Measurements from ENCODE around the gene CRYGD.
"Not testable (repeated sequence)": the region's sequence is repeated elsewhere in the genome, so short reads cannot be mapped to it uniquely, and the experiment has no call there.

The CRYGD gene

GRCh38 chr2:208129744-208130711 lies 5.7 kb upstream of the CRYGD start, which contains the start of gene CRYGC:
Gene CRYGC, minus strand, starts transcription at chr2:208129828. Its CDS starts 36 bp downstream, at chr2:208129792.
- DNase-seq (ENCODE audit: low spot score): no peak

DNA sequence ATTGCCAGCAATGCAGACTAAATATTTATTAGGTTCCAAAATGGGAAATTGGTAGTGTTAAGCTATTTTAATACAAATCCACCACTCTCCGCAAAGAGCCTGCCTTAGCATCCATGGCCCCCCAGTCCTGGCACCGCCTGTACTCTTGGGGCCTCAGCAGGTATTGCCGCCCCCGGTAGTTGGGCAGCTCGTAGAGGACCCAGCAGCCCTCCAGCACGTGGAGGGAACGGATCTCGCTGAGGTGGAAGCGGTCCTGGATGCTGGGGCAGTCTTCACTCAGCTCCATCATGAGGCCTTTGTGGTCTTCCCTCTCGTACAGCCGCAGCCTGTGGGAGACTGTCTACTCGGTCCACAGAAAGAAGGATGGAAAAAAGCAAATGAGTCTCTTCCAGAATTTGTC lies 3.8 kb upstream of the CRYGD start:
- DNase-seq (ENCODE audit: low spot score): no peak

DNA sequence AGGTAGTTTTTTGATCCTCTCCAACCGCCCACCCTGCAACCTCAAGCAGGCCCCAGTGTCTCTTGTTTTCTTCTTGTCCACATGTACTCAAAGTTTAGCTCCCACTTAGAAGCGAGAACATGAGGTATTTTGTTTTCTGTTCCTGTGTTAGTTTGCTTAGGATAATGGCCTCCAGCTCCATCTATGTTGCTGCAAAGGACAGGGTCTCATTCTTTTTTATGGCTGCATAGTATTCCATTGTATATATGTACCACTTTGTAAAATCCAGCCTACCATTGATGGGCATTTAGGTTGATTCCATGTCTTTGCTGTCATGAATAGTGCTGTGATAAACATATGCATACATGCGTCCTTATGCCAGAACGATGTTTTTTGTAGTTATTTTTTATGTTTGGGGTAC lies 2.8 kb upstream of the CRYGD start:
- DNase-seq (ENCODE audit: low spot score): no peak

DNA sequence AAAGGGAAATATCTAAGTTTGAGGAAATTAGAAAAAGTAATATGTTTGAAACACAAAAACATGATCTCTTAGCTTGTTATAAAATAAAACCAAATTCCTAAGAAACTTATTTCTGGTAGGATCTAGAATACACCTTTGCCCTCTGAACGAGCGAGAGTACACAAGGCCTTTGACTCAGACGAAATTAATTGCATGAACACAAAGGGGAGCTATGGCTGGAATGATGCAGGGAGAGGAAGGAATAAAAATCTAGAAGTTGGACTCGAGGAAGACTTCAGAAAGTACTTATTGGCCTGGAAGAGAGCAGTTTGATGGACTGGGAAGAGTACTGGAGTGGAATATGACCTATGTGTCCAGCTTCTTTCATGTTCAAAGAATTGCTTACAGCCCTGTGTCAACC lies 927 bp upstream of the CRYGD start:
- DNase-seq (ENCODE audit: low spot score): no peak

- DNase-seq (ENCODE audit: low spot score): no peak
Measured at GRCh38 chr2:208122248-208122647, 2.1 kb downstream of the CRYGD start.

GRCh38 chr2:208118918-208119317 lies 5.4 kb downstream of the CRYGD start:
- no peak for DNase-seq (ENCODE audit: low spot score)

- DNase-seq (ENCODE audit: low spot score): not testable (repeated sequence)
Measured at GRCh38 chr2:208117390-208117789, 6.9 kb downstream of the CRYGD start.

GRCh38 chr2:208112969-208113368 lies 11.4 kb downstream of the CRYGD start:
- no peak for DNase-seq (ENCODE audit: low spot score)

DNA sequence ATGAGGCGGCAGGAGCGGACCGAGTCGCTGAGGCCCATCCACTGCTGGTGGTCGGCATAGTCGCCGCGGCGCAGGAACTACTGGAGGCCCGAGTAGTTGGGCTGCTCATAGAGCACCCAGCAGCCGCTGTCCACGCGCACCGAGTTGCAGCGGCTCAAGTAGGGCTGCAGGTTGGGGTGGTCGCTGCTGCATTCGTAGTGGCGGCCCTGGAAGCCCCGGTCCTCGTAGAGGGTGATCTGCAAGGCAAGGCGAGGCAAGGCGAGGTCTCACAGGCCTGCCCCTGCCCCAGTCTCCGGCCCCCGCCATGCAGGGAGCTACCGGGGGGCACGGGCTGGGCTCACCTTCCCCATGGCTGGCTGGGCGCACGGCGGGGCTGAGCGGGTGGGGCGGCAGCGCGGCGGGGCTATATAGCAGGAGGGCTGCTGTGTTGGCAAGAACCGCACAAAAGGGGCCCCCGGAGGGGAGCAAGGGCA lies 12.0 kb downstream of the CRYGD start:
- DNase-seq (ENCODE audit: low spot score): not testable (repeated sequence)

- no peak for DNase-seq (ENCODE audit: low spot score)
Measured at GRCh38 chr2:208103616-208104015, 20.7 kb downstream of the CRYGD start.

DNA sequence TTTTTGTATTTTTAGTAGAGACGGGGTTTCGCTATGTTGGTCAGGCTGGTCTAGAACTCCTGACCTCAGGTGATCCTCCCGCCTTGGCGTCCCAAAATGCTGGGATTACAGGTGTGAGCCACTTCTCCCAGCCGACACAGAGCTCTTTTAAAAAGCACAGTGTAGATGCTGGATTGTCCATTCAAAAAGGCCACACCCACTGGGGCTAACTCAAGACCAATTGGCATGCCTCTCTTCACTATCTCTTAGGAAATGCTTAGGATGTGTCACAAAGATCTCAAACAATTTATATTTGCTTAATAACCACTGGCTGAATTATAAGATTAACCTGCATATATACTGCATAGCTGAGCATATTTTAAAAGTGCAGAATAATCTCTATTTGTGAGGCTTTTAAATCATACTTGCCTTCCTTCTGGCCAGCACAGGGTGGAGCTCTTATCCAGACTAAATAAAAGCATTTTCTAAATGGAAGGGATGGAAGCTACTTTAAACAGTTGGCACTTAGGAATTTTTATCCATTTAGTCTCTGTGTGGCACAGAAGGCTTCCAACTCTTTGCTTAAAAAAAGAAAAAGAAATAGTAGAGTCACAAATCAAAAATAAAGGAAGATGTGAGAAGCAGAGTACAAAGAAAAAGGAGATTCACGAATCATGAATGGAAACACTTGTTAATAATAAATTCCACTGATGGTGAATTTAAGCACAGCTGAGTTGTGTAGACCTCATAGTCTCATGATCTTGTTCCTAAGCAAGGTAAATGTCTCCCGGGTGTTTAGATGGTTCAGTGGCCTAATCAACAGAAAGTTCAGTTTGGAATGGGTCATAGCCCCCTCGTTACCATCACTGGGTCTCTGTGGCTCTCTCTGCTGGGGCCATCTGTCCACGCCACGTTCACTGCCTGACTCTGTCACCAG lies 22.4 kb downstream of the CRYGD start:
- no peak for DNase-seq (ENCODE audit: low spot score)

DNA sequence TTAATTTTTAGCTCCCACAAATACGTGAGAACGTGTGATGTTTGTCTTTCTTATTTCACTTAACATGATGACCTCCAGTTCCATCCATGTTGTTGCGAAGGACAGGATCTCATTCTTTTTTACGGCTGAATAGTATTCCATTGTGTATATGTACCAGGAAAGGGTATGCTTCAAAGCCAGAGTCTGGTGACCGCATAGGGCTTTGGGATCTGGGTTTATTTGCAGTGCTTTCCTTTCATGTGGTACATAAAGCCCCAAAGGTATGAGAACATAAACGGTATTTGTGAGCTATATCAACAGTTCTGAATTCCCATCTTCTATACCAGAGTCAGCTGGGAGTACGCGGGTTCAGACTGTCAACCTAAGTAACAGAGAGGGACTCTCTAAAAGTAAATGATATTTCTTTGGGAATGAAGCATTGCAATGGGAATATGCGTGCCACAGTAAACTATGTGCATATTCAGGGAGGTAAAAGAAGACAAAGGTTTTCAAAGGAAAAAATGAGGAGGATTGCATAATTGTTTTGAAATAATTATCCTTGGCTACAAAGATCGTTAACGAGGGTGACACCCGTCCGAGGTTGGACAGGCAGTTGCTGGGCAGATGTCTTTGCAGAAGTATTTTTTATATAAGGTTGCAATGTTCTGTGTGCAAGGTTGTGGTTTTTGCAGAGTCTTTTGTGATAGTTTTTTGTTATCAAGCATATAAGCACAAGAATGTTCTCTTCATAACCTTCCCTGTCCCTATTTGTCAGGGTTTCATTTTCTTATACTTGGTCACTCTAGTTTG lies 24.4 kb downstream of the CRYGD start:
- no peak for DNase-seq (ENCODE audit: low spot score)

DNA sequence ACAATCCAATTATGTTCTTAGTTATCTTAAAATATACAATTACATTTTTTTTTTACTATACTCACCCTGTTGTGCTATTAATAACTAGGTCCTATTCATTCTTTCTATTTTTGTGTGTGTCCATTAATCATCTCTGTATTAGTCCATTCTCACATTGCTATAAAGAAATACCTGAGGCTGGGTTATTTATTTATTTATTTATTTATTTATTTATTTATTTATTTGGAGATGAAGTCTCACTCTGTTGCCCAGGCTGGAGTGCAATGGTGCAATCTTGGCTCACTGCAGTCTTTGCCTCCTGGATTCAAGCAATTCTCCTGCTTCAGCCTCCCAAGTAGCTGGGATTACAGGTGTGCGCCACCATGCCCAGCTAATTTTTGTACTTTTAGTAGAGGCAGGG lies 25.6 kb downstream of the CRYGD start:
- DNase-seq (ENCODE audit: low spot score): not testable (repeated sequence)

GRCh38 chr2:208098267-208098666 lies 26.1 kb downstream of the CRYGD start:
- DNase-seq (ENCODE audit: low spot score): no peak

GRCh38 chr2:208097801-208098200 lies 26.5 kb downstream of the CRYGD start:
- DNase-seq (ENCODE audit: low spot score): no peak

GRCh38 chr2:208097313-208097712 lies 27.0 kb downstream of the CRYGD start:
- DNase-seq (ENCODE audit: low spot score): no peak

- no peak for DNase-seq (ENCODE audit: low spot score)
Measured at GRCh38 chr2:208096080-208096479, 28.2 kb downstream of the CRYGD start.

DNA sequence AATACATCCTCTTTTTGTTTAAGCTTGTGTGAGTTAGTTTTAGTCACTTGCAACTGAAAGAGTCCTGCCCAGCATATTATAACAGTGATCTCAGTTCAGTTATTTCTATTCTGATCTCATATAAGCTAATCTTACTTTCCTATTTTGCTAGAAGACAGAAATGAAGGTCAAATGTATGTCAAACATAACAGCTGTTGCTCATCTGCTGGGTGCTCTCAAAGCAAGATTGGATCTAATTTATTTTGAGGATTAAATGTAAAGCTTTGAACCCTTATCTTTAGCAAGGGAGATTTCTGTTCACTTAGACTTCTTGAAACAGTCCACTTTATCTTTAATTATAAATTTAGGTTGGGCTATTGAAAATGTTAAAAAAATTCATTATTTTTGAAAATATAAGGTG lies 31.2 kb downstream of the CRYGD start:
- DNase-seq (ENCODE audit: low spot score): no peak

DNA sequence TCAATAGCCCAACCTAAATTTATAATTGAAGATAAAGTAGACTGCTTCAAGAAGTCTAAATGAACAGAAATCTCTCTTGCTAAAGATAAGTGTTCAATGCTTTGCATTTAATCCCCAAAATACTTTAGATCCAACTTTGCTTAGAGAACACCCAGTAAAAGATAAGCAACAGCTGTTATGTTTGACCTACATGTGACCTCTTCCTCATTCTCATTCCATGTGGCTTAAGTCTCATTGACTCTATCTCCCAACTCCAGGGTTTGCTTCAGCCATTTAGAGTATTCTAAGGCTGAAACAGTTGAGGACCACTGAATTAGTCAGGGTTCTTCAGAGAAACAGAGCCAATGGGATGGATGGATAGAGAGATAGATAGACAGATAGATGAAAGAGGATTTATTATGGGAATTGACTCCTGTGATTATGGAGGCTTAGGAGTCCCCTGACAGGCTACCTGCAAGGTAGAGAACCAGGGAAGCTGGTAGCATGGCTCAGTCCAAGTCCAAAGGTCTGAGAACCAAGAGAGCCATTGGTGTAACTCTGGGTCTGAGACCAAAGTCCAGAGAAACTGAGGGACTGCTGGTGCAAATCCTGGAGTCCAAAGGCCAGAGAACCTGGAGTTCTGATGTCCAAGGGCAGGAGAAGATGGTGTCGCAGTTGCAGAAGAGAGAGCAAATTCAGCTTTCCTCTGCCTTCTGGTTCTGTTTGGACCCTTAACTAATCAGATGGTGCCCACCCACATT lies 32.1 kb downstream of the CRYGD start:
- DNase-seq (ENCODE audit: low spot score): no peak

DNA sequence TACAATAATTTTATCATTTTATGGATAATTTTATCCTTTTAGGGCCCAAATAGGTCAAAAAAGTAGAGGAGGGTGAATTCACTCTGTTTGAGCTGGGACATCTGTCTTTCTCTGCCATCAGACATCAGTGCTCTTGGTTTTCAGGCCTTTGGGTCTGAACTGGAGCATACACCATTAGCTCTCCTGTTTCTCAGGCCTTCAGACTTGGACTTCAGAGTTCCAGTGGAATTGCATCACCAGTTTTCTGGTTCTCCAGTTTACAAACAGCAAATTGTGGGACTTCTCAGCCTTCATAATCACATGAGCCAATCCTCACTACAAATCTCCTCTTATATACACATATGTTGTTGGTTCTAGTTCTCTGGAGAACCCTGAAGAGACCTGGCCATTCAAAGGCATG lies 33.9 kb downstream of the CRYGD start:
- no peak for DNase-seq (ENCODE audit: low spot score)

DNA sequence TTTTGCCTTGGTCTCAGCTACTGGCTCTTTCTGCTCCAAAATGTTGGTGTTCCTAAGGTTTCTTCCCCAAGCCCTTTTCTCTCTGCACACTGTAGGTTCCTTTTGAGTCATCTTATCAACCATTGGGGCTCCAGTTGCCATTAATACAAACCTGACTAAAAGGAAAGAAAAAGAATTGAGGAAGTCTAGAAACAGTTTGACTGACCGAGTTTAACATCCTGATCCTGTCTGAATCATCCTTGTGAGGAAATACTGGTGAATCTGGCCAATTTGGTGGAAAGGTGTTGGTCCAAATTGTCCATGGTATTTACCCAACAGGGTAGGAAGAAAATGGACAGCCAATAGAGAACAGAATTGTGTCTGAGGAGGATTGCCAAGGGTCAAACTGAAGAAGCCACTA lies 38.3 kb downstream of the CRYGD start:
- no peak for DNase-seq (ENCODE audit: low spot score)
